ENCODE measurements around the gene VPS41. TPM values are rescaled to one million over a fixed set of nuclear protein-coding genes. Genes with fewer than 3 reads are reported as not detected.

VPS41 gene
- total and polyA plus RNA-seq, 2 donors from 2014 or later, result 21.8 to 94.0 TPM

GRCh38 chr7:38907766-38908165 lies 1.2 kb downstream of the VPS41 start:
- DNase-seq (no peak), FAIRE-seq (no peak)
- peak overlapping the region in 1 of 3 donors; percentile 93 for H3K4me3 ChIP-seq (ENCODE audit: low read length in 3 of 3)
- intact Hi-C loops (cut with DNase I), result no loop called here
- H3K9me3 ChIP-seq (ENCODE audit: control insufficient read depth in 2 of 3, insufficient read depth in 1 of 3, low read length in 3 of 3), result no peaks in the 10 kb centered on the region
- no peak overlapping the region for H3K27ac ChIP-seq (ENCODE audit: low read depth in 2 of 2, low read length in 2 of 2)
- H3K36me3 ChIP-seq (ENCODE audit: control insufficient read depth in 2 of 3, insufficient read depth in 3 of 3, low read length in 3 of 3), result no peaks in the 10 kb centered on the region
- no peak for TF ChIP-seq CTCF (IDR thresholded peaks at IDR 0.05; ENCODE audit: borderline replicate concordance, extremely low read depth, insufficient read depth)
- H3K4me1 ChIP-seq (ENCODE audit: control insufficient read depth in 2 of 3, insufficient read depth in 2 of 3, low read depth in 1 of 3, low read length in 3 of 3), result no peaks in the 10 kb centered on the region
- no peaks in the 10 kb centered on the region for H3K27me3 ChIP-seq (ENCODE audit: control insufficient read depth, insufficient read depth, low read length)
- H3K9ac ChIP-seq (ENCODE audit: low read length in 3 of 3), result no peak overlapping the region

GRCh38 chr7:38907066-38907465 lies 1.9 kb downstream of the VPS41 start:
- Histone ChIP-seq H3K36me3 (ENCODE audit: control insufficient read depth in 2 of 3, insufficient read depth in 3 of 3, low read length in 3 of 3) (no peaks in the 10 kb centered on the region), H3K4me3 (ENCODE audit: low read length in 3 of 3) (no peak overlapping the region), H3K9ac (ENCODE audit: low read length in 3 of 3) (no peak overlapping the region), H3K9me3 (ENCODE audit: control insufficient read depth in 2 of 3, insufficient read depth in 1 of 3, low read length in 3 of 3) (no peaks in the 10 kb centered on the region), H3K27ac (ENCODE audit: low read depth in 2 of 2, low read length in 2 of 2) (no peak overlapping the region), H3K4me1 (ENCODE audit: control insufficient read depth in 2 of 3, insufficient read depth in 2 of 3, low read depth in 1 of 3, low read length in 3 of 3) (no peaks in the 10 kb centered on the region), H3K27me3 (ENCODE audit: control insufficient read depth, insufficient read depth, low read length) (no peaks in the 10 kb centered on the region)
- no peak for DNase-seq
- TF ChIP-seq CTCF (IDR thresholded peaks at IDR 0.05; ENCODE audit: borderline replicate concordance, extremely low read depth, insufficient read depth), result no peak
- intact Hi-C loops (cut with DNase I), result no loop called here
- FAIRE-seq, result no peak

GRCh38 chr7:38905056-38905759 lies 3.8 kb downstream of the VPS41 start:
- Histone ChIP-seq H3K4me3 (ENCODE audit: low read length in 3 of 3) (no peak overlapping the region), H3K27ac (ENCODE audit: low read depth in 2 of 2, low read length in 2 of 2) (no peak overlapping the region), H3K36me3 (ENCODE audit: control insufficient read depth in 2 of 3, insufficient read depth in 3 of 3, low read length in 3 of 3) (no peaks in the 10 kb centered on the region), H3K9ac (ENCODE audit: low read length in 3 of 3) (no peak overlapping the region), H3K9me3 (ENCODE audit: control insufficient read depth in 2 of 3, insufficient read depth in 1 of 3, low read length in 3 of 3) (no peaks in the 10 kb centered on the region), H3K27me3 (ENCODE audit: control insufficient read depth, insufficient read depth, low read length) (no peaks in the 10 kb centered on the region), H3K4me1 (ENCODE audit: control insufficient read depth in 2 of 3, insufficient read depth in 2 of 3, low read depth in 1 of 3, low read length in 3 of 3) (no peaks in the 10 kb centered on the region)
- intact Hi-C loops (cut with DNase I), result no loop called here
- FAIRE-seq (no peak), DNase-seq (no peak)
- no peak for TF ChIP-seq CTCF (IDR thresholded peaks at IDR 0.05; ENCODE audit: borderline replicate concordance, extremely low read depth, insufficient read depth)

GRCh38 chr7:38903057-38903456 lies 5.9 kb downstream of the VPS41 start:
- Histone ChIP-seq H3K4me3 (ENCODE audit: low read length in 3 of 3) (no peak overlapping the region), H3K9me3 (ENCODE audit: control insufficient read depth in 2 of 3, insufficient read depth in 1 of 3, low read length in 3 of 3) (no peaks in the 10 kb centered on the region), H3K4me1 (ENCODE audit: control insufficient read depth in 2 of 3, insufficient read depth in 2 of 3, low read depth in 1 of 3, low read length in 3 of 3) (no peaks in the 10 kb centered on the region), H3K27ac (ENCODE audit: low read depth in 2 of 2, low read length in 2 of 2) (no peak overlapping the region), H3K27me3 (ENCODE audit: control insufficient read depth, insufficient read depth, low read length) (no peaks in the 10 kb centered on the region), H3K9ac (ENCODE audit: low read length in 3 of 3) (no peak overlapping the region), H3K36me3 (ENCODE audit: control insufficient read depth in 2 of 3, insufficient read depth in 3 of 3, low read length in 3 of 3) (no peaks in the 10 kb centered on the region)
- no peak for FAIRE-seq
- intact Hi-C loops (cut with DNase I), result no loop called here
- no peak for DNase-seq
- TF ChIP-seq CTCF (IDR thresholded peaks at IDR 0.05; ENCODE audit: borderline replicate concordance, extremely low read depth, insufficient read depth), result no peak
